ENCODE results near the gene FCGR3B.
"Not testable (repeated sequence)": the region's sequence is repeated elsewhere in the genome, so short reads cannot be mapped to it uniquely, and the experiment has no call there.

FCGR3B gene

GRCh38 chr1:161638251-161638993 is 7.4 kb upstream of the FCGR3B start:
- not testable (repeated sequence) for DNase-seq

DNA sequence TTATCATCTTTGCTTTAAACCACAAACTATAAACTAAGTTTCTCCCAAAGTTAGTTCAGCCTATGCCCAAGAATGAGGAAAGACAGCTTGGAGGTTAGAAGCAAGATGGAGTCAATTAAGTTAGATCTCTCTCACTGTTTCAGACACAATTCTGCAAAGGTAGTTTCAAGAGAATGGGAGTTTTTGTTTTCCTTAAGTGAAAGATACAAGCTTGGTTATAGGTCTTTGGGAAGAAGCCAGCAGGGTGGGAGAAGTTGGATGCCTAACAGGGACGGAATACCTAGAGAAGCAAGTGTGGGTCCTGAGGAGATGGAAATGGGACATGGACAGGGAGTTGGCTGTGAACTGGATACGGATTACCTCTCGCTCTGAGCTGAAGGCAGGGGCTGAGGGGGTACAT is 6.0 kb upstream of the FCGR3B start:
- DNase-seq: not testable (repeated sequence)

DNA sequence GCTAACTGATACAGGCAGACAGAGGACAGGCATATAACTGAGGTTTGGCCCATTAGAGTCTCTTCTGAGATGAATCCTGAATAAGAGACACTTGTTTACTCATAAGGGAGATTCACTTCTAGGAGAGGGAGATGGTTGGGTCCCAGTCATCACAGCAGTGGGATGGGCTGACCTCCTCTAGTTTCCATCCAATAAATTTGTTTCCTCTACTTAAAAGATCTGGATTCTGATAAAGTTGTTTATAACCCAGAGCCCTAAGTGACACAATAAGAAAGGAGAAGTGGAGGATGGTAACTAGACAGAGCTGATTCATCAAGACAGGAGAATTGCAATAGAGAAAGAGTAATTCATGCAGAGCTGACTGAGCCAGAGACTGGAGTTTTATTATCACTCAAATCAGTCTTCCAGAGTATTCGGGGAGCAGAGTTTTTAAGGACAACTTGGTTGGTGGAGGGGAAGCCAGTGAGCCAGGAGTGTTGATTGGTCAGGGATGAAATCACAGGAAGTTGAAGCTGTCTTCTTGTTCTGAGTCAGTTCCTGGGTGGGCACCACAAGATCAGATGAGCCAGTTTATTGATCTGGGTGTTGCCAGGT is 5.3 kb upstream of the FCGR3B start:
- not testable (repeated sequence) for DNase-seq

DNA sequence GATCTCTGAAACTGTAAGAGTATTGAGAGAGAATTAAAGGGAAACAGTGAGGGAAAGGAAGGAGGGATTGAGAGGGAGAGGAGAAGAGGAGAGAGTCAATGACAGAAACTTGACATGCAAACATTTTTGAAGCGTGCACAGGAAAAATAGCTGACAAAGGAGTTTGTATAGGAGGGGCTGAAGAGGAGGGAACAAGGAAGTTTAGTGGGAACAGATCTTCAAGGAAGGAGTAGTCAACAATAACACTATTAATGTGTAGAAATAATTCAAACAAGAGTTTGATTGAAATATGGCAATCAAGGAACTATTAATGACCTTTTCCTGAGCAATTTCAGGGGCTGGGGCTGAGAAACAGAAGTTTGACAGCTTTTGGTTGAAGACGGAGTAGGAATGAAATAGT is 4.0 kb upstream of the FCGR3B start:
- DNase-seq: not testable (repeated sequence)

GRCh38 chr1:161630128-161630742 is 741 bp downstream of the FCGR3B start:
- not testable (repeated sequence) for DNase-seq

- not testable (repeated sequence) for DNase-seq
Observed at GRCh38 chr1:161626445-161627146, 4.4 kb downstream of the FCGR3B start.

GRCh38 chr1:161624605-161625004 is 6.4 kb downstream of the FCGR3B start:
- not testable (repeated sequence) for DNase-seq

DNA sequence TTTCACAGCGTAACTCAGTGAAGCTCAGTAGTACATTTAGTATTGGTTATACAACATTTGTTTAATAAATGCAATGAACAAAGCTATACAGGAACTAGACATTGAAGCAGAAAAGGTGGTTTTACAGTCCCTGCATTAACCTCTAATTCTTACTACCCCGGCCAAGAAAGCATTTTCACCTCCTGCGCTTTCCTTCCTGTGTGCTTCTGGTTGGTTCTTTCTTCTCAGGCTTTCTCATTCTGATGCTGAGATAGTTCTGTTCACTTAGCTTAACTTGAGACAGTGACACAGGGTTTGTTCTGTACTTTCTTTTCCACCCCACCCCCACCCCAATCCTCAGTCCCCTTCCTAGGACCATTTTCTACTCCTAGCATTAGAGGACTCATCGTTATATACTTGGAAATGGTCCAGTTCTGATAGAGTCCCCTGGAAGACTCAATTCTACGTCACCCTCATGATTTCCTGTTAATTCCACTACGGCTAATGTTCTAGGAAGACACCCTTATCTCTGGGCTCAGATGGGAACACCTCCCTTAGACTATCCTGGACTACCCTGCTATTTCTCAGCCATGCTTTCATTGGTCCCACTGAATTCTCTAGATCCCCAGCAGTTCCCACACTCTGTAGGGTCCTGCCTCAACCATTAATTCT is 7.5 kb downstream of the FCGR3B start:
- not testable (repeated sequence) for DNase-seq

DNA sequence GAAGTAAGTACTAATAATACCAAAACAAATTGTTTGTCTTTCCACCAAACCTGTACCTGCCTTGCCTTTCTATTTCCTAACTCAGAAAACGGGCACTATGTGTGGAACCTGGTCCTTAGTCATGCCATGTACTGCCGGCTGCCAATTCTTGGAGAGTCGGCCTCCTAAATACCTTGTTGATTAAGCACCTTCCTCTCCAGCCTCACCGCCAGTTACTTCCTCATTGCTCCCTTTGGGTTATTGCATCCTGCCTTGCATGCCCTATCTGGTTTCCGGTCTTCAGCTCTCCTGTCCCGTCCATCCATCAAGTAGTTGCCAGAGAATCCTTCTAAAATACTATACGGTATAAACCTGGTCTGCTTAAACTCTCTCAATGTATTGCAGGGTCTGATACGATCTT is 8.9 kb downstream of the FCGR3B start:
- DNase-seq: not testable (repeated sequence)

- DNase-seq: peak in 1 of 2 experiments; percentile 30
Observed at GRCh38 chr1:161621181-161622000, 9.6 kb downstream of the FCGR3B start.

GRCh38 chr1:161620399-161620798 is 10.6 kb downstream of the FCGR3B start:
- not testable (repeated sequence) for DNase-seq

- DNase-seq: not testable (repeated sequence)
Observed at GRCh38 chr1:161618517-161618916, 12.5 kb downstream of the FCGR3B start.

DNA sequence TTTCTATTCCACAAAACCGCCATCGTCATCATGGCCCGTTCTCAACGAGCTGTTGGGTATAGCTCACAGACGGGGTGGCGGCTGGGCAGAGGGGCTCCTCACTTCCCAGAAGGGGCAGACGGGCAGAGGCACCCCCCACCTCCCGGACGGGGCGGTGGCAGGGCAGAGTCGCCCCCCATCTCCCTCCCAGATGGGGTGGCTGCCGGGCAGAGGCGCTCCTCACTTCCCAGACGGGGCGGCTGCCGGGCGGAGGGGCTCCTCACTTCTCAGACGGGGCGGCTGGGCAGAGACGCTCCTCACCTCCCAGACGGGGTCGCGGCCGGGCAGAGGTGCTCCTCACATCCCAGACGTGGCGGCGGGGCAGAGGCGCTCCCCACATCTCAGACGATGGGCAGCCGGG is 14.6 kb downstream of the FCGR3B start:
- not testable (repeated sequence) for DNase-seq

DNA sequence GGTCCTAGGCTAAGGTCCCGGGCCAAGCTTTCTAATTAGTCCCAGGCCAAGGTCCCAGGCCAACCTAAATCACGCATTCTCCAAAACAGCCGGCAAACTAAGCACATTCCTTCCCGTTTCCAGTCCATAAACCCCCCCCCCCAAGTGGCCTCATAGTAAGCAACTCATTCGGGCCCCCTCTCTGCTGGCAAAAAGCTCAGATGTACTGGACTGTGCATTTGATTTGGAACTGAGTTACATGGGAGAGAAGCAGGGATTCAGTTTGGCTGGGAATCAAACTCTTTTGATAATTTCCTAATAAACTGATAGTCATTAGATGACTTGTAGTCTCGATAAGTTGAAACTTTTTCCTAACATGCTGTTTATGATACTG is 17.8 kb downstream of the FCGR3B start:
- not testable (repeated sequence) for DNase-seq

DNA sequence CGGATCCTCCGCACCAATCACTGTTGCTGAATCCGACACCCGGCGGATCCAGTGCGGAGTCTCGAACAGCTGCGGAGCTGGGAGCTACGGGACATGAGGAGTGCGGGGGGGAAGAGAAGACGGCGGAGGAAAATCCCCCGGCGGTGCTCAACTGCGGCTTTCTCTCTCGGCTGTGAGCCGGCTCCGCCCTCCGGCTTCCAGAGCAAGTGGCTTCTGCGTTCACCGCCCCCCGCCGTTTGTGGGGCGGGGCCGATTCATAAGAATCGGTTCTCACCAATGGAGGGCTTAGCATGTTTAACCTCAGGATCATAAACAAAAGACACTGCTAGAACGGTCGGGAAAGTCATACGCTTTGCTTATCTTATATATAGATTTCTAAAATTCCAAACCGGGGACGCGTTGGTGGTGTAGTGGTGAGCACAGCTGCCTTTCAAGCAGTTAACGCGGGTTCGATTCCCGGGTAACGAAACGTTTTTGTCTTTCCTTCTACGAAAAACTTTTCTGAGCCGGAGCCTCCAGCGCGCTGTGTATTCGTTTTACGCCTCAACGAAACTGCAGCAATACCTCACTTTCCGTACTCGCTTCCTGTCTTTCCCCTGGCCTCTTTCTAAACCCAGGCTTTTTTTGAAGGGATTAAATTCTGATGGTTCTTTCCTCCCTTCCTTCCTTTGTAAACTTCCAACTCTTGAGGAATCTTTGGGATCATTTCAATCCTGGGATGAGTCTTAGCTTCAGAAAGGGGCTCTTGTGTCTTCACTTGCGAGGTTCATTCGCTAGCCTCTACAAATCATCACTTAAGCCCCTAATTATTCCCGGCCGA is 18.4 kb downstream of the FCGR3B start:
- peak; percentile 61 to 87 for DNase-seq

DNA sequence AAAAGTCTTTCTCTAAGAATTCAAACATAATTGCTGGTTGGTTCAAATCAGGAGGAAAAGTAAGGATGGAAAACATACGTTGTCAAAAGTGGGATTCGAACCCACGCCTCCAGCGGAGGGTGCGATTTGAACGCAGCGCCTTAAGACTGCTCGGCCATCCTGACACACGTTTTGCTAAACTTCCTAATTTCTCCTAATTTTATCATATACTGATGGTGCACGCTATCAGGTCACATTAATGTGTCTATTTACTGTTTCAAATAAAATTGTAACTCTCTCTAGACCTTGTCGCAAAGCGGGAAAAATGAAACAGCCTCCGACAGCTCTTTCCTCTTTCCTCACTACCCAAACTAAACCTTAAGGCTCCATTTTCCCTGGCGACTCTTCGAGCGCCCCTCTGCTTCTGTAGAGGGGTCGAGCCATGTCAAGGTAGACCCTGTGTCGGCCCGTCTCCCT is 19.1 kb downstream of the FCGR3B start:
- peak in 1 of 2 experiments; percentile 37 for DNase-seq

- not testable (repeated sequence) for DNase-seq
Observed at GRCh38 chr1:161610198-161610597, 20.8 kb downstream of the FCGR3B start.

- not testable (repeated sequence) for DNase-seq
Observed at GRCh38 chr1:161606541-161607336, 24.2 kb downstream of the FCGR3B start.

GRCh38 chr1:161605762-161606540 is 25.0 kb downstream of the FCGR3B start:
- not testable (repeated sequence) for DNase-seq
